GM18873 (cell line): ENCODE measurements around the gene CNTFR.
A peak's percentile ranks its signal among the peaks of the same experiment; 100 is the strongest.
"Not testable (repeated sequence)": the region's sequence is repeated elsewhere in the genome, so short reads cannot be mapped to it uniquely, and the experiment has no call there.

Experiments used
- ATAC-seq: cut with Tn5 transposase; IDR thresholded peaks from one replicate; pipeline ENCODE4 v1.9.1; 2021; ENCODE audit warnings: mild to moderate bottlenecking, moderate library complexity, moderate number of reproducible peaks; ENCODE audit not compliant: unreplicated experiment, low FRiP score

Gene CNTFR

DNA sequence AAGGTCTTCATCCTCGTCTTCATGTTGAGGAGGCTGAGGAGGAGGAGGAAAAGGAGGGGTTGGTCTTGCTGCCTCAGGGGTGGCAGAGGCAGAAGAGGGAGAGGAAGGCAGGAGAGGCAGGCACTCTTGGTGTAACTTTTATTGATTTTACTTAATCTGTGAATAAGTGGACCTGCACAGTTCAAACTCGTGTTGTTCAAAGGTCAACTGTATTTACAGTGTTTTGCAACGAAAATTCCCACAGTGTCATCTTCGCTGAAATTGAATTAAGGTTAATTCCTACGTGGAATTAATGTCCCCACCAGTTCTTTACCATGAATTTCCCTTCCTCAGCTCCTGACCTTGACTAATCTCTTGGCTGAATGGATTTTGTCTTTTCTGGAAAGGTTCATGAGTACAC is 45.5 kb downstream of the CNTFR start:
- ATAC-seq: no peak

- ATAC-seq: no peak
Observed at GRCh38 chr9:34541540-34541939, 48.0 kb downstream of the CNTFR start.

GRCh38 chr9:34540827-34541226 is 48.7 kb downstream of the CNTFR start:
- ATAC-seq: no peak

- ATAC-seq: no peak
Observed at GRCh38 chr9:34536685-34537084, 52.8 kb downstream of the CNTFR start.

DNA sequence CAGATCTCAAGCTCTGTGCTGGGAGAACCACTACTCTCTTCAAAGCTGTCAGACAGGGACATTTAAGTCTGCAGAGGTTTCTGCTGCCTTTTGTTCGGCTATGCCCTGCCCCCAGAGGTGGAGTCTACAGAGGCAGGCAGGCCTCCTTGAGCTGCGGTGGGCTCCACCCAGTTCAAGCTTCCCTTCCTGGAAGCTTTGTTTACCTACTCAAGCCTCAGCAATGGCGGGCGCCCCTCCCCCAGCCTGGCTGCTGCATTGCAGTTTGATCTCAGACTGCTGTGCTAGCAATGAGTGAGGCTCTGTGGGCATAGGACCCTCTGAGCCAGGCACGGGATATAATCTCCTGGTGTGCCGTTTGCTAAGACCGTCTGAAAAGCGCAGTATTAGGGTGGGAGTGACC is 57.5 kb downstream of the CNTFR start:
- not testable (repeated sequence) for ATAC-seq

GRCh38 chr9:34526026-34526425 is 63.5 kb downstream of the CNTFR start:
- ATAC-seq: no peak

GRCh38 chr9:34524349-34524748 is 65.2 kb downstream of the CNTFR start:
- ATAC-seq: no peak

DNA sequence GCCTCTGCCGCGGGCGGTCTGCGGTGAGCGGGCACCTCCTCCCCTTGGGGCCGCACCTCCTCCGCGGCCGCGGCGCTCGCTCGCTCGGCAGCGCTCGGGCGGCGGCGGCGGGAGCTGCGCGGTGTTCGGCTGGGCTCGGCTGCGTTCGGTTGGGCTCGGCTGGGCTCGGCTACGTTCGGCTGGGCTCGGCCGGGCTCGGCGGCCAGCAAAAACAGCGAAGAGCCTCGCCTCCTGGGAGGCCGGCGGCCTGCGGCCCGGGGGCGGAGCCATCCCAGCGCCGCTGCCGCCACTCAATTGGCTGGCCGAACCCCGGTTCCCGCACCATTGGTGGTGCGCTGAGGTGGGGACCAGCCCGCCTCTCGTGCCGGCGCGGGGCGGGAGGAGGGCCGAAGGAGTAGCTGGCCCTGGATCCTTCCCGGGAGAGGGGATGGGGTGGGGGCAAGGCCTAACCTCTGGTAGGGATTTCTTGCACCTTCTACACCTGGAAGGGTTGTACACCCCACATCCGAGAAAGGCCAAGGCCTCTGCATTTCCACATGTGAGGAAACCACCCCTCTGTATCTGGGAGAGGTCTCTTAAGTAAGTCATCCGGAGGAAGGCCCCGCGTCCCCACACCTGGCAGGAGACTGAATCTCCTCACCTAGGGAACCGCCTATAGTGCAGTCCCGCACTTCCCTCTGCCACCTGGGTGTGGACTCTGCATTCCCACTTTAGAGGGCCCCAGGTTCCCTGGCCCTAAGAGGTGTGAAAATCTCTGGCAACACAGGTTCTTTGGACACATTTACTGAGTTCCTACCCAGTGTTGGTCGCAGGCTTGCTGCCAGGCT is 66.3 kb downstream of the CNTFR start, which contains the start of gene ENHO:
Gene ENHO (minus strand): TSS at position 20 of the 827 bp plus-strand sequence. CDS start 1,295 bp downstream, outside the sequence.
- ATAC-seq: peak; percentile 59

- no peak for ATAC-seq
Observed at GRCh38 chr9:34522091-34522887, 67.2 kb downstream of the CNTFR start.

DNA sequence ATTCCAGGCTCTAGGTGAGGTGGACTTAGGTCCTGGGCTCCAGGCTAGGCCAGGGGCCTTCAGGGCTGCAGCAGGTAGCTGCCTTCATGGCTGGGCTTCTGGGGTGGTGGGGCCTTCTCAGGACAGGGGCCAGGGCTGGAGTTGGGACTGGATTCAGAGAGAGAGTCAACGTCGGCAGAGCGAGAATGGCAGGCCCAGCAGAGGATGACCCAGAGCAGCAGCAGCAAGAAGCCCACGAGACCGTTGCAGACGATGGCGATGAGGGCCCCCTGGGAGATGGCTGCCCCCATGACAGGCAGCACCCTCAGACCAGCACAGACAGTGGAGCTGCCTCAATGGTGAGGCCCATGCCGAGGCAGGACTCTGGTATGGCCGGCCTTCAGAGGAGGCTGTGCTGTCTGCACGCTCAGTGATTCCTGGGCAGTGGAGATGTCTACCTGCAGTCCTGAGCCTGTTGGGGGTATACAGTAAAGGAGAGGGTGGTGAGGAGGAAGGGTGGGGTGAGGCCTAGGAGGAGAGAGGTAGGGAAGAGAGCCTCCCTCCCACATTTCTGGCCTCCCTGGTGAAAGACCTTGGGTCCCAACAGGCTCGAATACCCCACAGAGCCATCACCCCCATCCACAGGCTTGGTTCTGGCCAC is 68.0 kb downstream of the CNTFR start:
- no peak for ATAC-seq

GRCh38 chr9:34520505-34521385 is 68.8 kb downstream of the CNTFR start:
- no peak for ATAC-seq

DNA sequence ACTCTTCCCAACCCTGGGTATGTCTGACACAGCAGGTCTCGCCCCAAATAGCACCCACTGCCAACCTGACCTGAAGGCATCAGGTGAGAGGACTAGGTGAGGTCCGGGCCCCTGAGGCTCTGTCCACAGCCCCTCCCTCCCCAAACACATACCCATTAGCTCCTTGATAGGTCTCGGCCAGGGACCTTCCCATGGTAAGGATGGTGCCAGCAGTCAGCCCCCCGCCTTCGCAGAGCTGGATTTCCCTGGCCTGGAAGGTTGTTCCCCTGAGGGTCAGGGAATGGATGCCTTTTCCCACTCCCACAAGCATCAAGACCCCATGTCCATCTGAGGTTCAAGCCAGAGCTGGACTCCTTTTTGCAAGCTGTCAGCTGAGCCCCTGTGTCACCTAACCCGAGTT is 69.4 kb downstream of the CNTFR start:
- no peak for ATAC-seq

GRCh38 chr9:34519321-34520020 is 70.1 kb downstream of the CNTFR start:
- no peak for ATAC-seq

GRCh38 chr9:34518896-34519295 is 70.6 kb downstream of the CNTFR start:
- ATAC-seq: no peak

DNA sequence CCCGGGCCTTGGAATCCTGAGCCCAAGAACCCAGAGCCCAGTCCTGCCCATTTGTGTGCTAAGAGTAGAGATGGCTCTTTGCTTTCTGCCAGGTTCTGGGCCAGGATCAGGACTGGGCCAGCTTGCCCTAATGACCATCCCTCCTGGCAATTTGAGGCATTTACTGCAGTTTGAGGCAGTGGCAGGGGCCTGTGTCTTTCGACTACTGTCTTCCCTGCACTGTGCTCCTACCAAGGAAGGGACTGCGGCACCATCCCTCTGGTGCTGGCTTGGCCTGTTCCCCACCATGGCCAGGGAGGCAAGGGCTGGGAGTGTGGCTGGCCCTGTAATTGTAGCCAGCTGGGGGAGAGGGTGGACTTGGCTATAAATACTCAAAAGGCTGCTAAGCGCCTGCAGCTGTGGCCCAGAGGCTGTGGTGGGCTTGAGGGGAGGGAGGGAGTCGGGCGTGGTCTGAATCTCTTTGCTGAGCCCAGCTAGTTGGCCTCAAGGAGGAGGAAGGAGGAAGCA is 71.4 kb downstream of the CNTFR start:
- no peak for ATAC-seq

GRCh38 chr9:34517185-34517584 is 72.3 kb downstream of the CNTFR start:
- ATAC-seq: no peak

- ATAC-seq: no peak
Observed at GRCh38 chr9:34515959-34516358, 73.6 kb downstream of the CNTFR start.

DNA sequence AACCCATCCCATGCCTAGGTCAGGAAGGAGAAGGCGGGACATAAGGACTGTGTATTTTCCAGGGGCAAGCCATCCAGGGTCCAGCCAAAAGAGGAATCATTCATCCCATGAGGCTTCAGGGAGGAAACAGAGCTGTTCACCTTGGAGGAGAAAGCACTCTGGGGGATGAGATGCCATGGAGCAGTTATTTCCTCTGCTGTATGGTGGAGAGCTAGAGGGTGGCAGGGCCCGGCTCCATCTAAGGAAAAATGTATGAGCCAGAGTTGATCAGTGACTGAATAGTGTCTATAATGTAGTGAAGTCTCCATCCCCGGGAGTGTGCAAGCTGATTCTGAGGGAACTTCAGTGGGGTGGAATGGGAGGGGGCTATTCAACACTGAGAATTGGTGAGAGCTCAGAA is 74.7 kb downstream of the CNTFR start:
- no peak for ATAC-seq

GRCh38 chr9:34514401-34514800 is 75.1 kb downstream of the CNTFR start:
- no peak for ATAC-seq
